Activated T-cell treated with anti-CD3 and anti-CD28 coated beads, Interleukin-2, amount 50 U/mL, for 48 hours (primary cell): Measurements from ENCODE around the gene DOK1.

Source experiments
- DNase-seq, 2 experiments: peaks; one replicate each; pipeline ENCODE4 v3.0.0-alpha.2; 2020

Gene DOK1

GRCh38 chr2:74603282-74604000 is 48.9 kb downstream of the DOK1 start:
- DNase-seq: no peak

- DNase-seq: no peak
Observed at GRCh38 chr2:74606927-74607326, 52.4 kb downstream of the DOK1 start.
